Mesothelial cell of epicardium (in vitro differentiated cells): ENCODE results near the gene MACROD2. TPM values are rescaled to one million over a fixed set of nuclear protein-coding genes. Genes with fewer than 3 reads are reported as not detected.
A peak's percentile ranks its signal among the peaks of the same experiment; 100 is the strongest.

Source experiments
- DNase-seq, 2 experiments: peaks; one replicate each; pipeline ENCODE4 v3.0.0; 2021; ENCODE audit warnings: low spot score in 2 of 2; ENCODE audit not compliant: unreplicated experiment in 2 of 2
- H3K27ac Mint-ChIP-seq: 2 replicates; pipeline ENCODE4 v1.8.0; 2021; ENCODE audit warnings: mixed read lengths
- H3K27me3 Mint-ChIP-seq: 2 replicates; pipeline ENCODE4 v1.8.0; 2021; ENCODE audit warnings: low read depth, mixed read lengths
- H3K36me3 Mint-ChIP-seq: 2 replicates; pipeline ENCODE4 v1.8.0; 2021; ENCODE audit warnings: mixed read lengths
- H3K4me1 Mint-ChIP-seq: 2 replicates; pipeline ENCODE4 v1.8.0; 2021; ENCODE audit warnings: mixed read lengths
- H3K4me3 Mint-ChIP-seq: 2 replicates; pipeline ENCODE4 v1.8.0; 2021; ENCODE audit warnings: mild to moderate bottlenecking, moderate library complexity, mixed read lengths
- H3K9me3 Mint-ChIP-seq: 2 replicates; pipeline ENCODE4 v1.8.0; 2021; ENCODE audit warnings: mixed read lengths
- CTCF ChIP-seq: fragments of 200-600 bp; sonication (generic); IDR thresholded peaks from one replicate; pipeline ENCODE4 v1.5.0; 2021; ENCODE audit warnings: antibody characterized with exemption; ENCODE audit not compliant: unreplicated experiment
- total RNA-seq: library from RNA; stranded (reverse); gene quantifications from 3 replicates; pipeline ENCODE4 v1.2.1, GENCODE V29; 2021

The MACROD2 gene
- total RNA-seq, 1 donor from 2014 or later = 10.0 TPM

- H3K4me1 Mint-ChIP-seq = peaks cover 23% of the 10 kb centered on the region
- H3K9me3 Mint-ChIP-seq = peaks cover 9% of the 10 kb centered on the region
- no peak for TF ChIP-seq CTCF
- no peak overlapping the region for H3K27ac Mint-ChIP-seq
- no peaks in the 10 kb centered on the region for H3K36me3 Mint-ChIP-seq
- no peak for DNase-seq
- H3K4me3 Mint-ChIP-seq = no peak overlapping the region
- H3K27me3 Mint-ChIP-seq = no peaks in the 10 kb centered on the region
Measured at GRCh38 chr20:15682690-15683089, 1687.4 kb downstream of the MACROD2 start.

- Mint-ChIP-seq H3K36me3 (peaks cover 8% of the 10 kb centered on the region), H3K27me3 (no peaks in the 10 kb centered on the region)
Measured at GRCh38 chr20:15692570-15692969, 1697.3 kb downstream of the MACROD2 start.

GRCh38 chr20:15699431-15700146 is 1704.3 kb downstream of the MACROD2 start:
- DNase-seq = no peak
- Mint-ChIP-seq H3K27ac (no peak overlapping the region), H3K9me3 (peaks cover 47% of the 10 kb centered on the region), H3K4me3 (peak overlapping the region; percentile 40), H3K27me3 (no peaks in the 10 kb centered on the region), H3K36me3 (peaks cover 11% of the 10 kb centered on the region), H3K4me1 (peaks cover 11% of the 10 kb centered on the region)
- no peak for TF ChIP-seq CTCF

More at GRCh38 chr20:15692570-15692969, 1697.3 kb downstream of the MACROD2 start:
- no peak for DNase-seq
- peaks cover 8% of the 10 kb centered on the region for H3K4me1 Mint-ChIP-seq
- no peak overlapping the region for H3K27ac Mint-ChIP-seq
- no peak for TF ChIP-seq CTCF
- H3K4me3 Mint-ChIP-seq = no peak overlapping the region
- H3K9me3 Mint-ChIP-seq = peaks cover 35% of the 10 kb centered on the region

GRCh38 chr20:15700147-15700765 is 1704.9 kb downstream of the MACROD2 start:
- TF ChIP-seq CTCF = no peak
- Mint-ChIP-seq H3K4me1 (peaks cover 11% of the 10 kb centered on the region), H3K36me3 (peaks cover 11% of the 10 kb centered on the region), H3K27ac (no peak overlapping the region), H3K27me3 (no peaks in the 10 kb centered on the region), H3K4me3 (peak overlapping the region; percentile 40), H3K9me3 (peaks cover 42% of the 10 kb centered on the region)
- no peak for DNase-seq

- DNase-seq = no peak
- no peak overlapping the region for H3K4me3 Mint-ChIP-seq
- H3K4me1 Mint-ChIP-seq = peaks cover 11% of the 10 kb centered on the region
- peaks cover 3% of the 10 kb centered on the region for H3K36me3 Mint-ChIP-seq
- H3K27me3 Mint-ChIP-seq = no peaks in the 10 kb centered on the region
- peaks cover 26% of the 10 kb centered on the region for H3K9me3 Mint-ChIP-seq
- H3K27ac Mint-ChIP-seq = no peak overlapping the region
- no peak for TF ChIP-seq CTCF
Measured at GRCh38 chr20:15702161-15702560, 1706.8 kb downstream of the MACROD2 start.
